CD4-positive, alpha-beta T cell treated with Interferon alpha-2 for 1 hour (primary cell): ENCODE results near the gene SLC23A3.

Experiments used
- DNase-seq, 2 donors: peaks; one replicate each; pipeline ENCODE4 v3.0.0-alpha.2; 2020 to 2022

SLC23A3 gene

DNA sequence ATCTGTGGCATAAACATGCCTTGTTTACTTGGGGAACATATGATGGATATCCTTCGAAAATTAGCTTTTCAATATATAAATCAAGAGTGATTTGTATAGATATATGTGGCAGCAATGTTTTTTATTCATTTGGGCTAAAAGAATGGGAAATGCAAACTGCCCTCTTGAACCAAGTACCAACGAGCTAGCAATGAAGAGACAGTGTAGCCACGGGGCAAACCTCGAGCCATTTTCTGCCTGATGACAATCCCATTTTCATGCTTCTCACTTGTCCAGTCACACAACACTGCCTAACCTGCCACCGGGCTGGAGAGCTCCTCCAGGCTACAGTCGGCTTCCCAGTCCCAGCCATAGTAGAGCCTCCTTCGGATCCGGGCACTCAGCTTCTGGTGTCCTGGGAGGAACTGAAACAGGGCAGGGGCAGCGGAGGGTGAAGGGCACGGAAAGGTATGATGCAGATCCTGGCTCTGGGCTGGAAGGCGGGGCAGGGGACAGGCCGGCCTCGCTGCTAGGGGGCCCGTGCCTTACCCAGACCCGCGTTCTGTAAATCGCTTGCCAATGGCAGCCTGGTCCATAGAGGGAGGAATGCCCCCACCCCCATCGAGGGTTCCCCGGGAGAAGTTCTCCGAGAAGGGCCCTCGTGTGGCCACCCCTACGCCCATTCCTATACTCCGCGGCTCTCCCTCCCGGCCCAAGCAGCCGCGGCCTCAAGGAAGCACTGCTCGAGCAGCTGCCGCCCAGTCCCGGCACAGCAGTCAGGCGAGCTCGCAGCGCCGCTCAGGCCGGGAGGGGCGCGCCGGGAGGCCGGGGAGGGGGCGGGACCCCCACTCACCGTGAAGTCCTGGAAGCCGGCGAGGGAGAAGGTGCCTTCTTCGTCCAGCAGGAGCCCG, 6.3 kb upstream of the SLC23A3 start:
- DNase-seq, result peak; percentile 20 to 59

DNA sequence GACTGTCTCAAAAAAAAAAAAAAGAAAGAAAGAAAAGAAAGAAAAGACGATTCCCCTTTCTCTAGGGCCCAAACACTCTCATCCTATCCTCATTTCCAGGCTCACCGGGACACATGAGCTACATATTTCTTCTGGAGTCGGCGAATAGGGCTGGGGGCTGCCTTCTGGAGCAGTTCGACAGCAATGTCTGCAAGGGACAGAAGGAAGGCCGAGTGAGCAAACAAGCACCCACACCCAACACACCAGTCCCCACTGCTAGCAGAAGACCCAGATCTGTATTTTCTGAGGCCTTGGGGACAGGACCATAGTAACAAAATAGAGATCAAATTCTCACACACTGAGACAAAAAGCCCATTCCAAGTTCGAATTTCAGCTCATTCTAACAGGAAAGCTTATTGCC, 5.7 kb upstream of the SLC23A3 start:
- no peak for DNase-seq

- DNase-seq, result no peak
These were observed 5.0 kb upstream of the SLC23A3 start for GRCh38 chr2:219174801-219175200.

DNA sequence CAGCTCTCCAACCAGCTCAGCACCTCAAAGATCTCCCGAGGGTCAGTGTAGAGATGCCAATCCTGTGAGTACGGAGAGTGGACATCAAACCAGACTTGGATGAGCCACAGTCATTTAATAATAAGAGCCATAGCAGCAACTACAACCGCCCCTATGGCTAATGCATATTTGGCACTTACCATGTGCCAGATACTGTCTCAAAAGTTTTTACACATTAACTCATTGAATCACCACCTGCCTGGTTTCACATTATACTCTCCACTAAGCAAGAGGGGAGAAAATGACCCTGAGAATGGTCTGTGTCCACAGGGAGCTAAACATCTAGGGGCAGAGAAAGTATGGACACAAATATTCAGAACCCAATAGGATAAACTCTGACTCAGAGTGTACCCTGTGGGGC, 4.3 kb upstream of the SLC23A3 start:
- DNase-seq, result no peak

DNA sequence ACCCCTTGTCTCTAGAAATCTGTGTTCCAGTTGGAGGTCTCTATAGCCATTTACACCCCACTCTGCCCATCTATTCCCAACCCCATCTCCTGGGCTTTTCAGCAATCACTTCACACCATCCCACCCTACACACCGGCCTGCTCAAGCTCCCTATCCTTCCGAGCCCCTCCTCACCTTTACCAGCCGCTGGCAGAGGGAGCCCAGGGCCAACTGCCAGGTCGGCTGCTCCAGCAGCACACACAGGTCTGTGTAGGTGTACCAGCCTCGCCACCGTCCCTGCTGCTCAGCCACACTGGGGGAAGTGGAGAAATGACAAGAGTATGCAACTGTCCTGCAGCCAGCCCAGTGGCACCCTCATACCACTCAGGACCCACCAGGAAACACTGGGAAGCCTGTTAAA, 3.3 kb upstream of the SLC23A3 start:
- no peak for DNase-seq

GRCh38 chr2:219172231-219173154, 2.7 kb upstream of the SLC23A3 start:
- no peak for DNase-seq

- peak; percentile 26 to 67 for DNase-seq
These were observed 1.4 kb upstream of the SLC23A3 start for GRCh38 chr2:219171231-219171651.

GRCh38 chr2:219168932-219169331, 897 bp downstream of the SLC23A3 start:
- no peak for DNase-seq

DNA sequence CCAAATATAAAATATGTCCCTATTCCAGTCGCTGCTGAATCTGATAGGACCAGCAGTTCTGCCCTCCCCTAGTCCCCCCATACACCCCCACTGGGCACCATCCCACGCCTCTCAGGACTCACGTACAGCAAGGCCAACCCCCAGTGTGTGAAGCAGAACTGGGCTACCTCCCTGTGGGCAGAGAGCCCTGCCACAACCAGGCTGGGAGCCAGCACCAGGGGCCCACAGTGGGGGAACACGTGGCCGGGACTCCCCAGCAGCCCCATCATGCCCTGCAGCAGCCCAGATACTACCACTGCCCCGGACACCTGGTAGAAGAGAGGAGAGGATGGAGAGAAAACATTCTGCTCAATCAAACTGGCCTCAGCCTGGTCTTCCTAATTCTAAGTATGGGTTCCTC, 1.3 kb downstream of the SLC23A3 start:
- no peak for DNase-seq

DNA sequence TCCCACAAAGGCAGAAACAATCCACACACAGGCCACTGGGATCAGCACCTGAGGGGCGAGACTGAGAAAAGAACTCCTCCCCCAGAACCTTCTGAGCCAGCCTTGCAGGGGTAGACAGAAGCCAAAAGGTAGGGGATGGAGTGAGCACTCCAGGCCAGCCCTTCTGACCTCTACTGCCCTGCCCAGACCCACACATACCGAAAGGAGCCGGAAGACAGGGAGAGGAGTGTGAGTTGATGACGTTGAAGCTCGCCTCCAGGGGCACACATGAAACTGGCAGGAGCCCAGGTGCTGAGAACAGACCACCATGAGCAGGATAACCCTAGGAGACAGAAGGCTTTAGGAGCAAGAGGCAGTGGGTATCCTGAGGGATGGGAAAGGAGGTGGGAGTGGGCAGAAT, 1.8 kb downstream of the SLC23A3 start:
- DNase-seq, result no peak

- no peak for DNase-seq
These were observed 4.5 kb downstream of the SLC23A3 start for GRCh38 chr2:219165058-219165911.

DNA sequence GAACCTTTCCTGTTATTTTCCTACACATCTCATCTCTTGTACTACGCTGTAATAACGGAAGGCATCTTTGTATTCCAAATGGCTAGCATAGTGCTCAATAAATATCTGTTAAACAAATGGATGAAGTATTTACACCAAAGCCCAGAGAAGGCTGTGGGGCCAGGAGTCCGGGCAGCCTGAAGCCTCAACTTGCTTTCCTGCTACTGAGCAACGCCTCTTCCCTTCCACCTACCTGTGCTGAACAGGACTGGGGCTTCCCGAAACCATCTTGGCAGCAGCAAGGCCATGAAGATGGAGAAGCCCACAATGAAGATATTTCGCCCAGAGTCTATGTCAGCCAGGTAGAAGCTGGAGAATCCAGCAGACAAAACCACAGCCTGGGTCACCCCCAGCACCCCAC, 6.7 kb downstream of the SLC23A3 start:
- DNase-seq, result no peak

GRCh38 chr2:219161097-219161496, 8.7 kb downstream of the SLC23A3 start:
- DNase-seq, result no peak

DNA sequence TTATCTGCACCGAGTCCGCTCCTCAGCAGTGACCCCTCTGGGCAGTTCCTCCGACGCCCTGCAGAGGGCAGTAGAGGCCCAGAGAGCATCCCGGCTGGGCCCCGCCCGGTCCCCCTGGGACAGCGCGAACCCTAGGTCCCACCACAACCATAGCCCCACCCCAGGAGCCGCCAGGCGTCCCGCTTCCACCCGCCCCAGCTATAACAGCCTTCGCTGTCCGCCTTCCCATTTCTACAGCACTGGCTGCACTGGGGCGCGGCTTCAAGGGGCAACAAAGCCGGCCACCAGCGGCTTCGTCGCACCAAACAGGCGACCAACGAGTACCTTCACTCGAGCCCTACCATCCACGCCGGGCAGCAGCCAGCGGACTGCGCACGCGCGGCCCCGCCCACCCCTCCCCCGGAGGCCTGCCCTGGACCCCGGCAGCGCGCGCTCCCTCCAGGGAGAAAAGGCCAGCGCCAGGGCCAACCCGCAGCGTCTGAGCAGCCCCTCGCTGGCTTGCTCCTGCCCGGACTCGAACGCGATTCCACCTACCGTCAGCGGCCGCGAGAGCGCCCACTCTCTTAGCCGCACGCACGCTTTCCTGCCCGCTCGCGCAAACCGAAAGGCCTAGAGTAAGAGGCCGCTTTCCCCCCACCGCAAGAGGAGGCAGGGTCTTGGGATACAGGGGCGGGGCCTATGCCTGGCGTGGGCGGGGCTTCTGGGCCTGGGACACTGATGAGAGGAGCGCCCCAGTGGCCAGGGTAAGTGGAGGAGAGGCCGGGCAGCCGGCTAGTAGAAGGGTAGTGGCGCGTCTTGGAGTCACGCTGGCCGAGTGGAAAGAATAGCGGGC, 9.4 kb downstream of the SLC23A3 start, which contains the start of gene NHEJ1:
TSS of gene NHEJ1 (minus strand) at position 630 of the 832 bp plus-strand sequence. CDS start 2,453 bp downstream, outside the sequence.
- peak; percentile 93 to 95 for DNase-seq

GRCh38 chr2:219159771-219160185, 10.1 kb downstream of the SLC23A3 start:
- no peak for DNase-seq

DNA sequence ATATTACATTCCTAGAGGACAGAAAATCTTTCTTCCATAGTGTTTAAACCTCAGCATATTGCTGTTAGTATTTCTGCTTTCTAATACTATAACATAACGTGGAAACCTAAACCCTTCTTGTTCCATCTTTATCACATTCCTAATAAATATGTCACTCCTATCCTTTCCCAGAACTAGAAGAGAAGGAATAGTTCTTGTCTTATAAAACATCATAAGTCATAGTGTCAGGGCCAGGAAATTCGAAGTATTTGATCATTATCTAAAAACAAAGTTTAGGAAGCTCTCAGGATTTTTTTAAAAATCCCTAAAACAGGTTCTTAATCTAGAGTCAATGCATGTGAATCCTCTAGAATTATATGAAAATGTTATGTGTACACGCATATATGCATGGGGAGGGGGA, 11.2 kb downstream of the SLC23A3 start:
- no peak for DNase-seq

- DNase-seq, result no peak
These were observed 11.8 kb downstream of the SLC23A3 start for GRCh38 chr2:219158025-219158424.

- no peak for DNase-seq
These were observed 12.4 kb downstream of the SLC23A3 start for GRCh38 chr2:219157396-219157795.

GRCh38 chr2:219155054-219155644, 14.7 kb downstream of the SLC23A3 start:
- DNase-seq, result peak; percentile 24 to 75

DNA sequence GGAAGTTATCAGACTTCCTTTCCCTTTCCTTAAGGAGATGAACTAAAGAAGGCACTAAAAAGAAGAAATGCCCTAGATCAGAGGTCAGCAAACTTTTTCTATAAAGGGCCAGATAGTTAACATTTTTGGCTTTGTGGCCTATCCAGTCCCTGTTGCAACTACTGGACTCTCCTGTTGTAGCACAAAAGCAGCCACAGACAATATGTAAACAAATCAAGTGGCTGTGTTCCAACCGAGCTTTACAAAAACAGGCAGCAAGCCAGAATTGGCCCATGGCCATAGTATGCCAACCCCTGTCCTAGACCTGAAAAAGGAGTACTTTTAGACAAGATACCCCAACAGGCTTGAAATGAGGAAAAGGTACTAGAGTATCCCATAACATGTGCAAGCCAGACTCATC, 20.2 kb downstream of the SLC23A3 start:
- DNase-seq, result no peak

DNA sequence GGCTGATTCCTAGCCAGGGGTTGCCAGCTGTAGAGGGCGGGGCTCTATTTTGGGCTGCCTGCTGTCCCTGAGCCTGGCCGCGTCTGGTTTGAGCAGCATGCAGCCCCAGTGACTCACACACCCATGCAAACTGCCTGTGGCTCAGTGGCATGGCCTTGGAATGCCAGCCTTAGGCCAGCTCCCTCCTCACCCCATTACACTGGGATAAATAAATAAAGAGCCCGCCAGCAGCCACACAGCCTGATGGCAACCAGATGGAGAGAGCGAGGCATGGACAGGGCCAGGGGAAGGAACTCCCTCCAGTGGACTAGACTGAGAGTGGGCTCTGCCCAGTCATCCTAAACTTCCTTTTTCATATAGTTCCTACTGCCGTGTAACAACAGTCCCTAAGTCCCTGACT, 27.5 kb downstream of the SLC23A3 start:
- no peak for DNase-seq
